ENCODE data around the gene SAA1.
A peak's percentile ranks its signal among the peaks of the same experiment; 100 is the strongest.
"Not testable (repeated sequence)": the region's sequence is repeated elsewhere in the genome, so short reads cannot be mapped to it uniquely, and the experiment has no call there.

The SAA1 gene

GRCh38 chr11:18261721-18262120 is 4.3 kb upstream of the SAA1 start:
- DNase-seq = no peak

- DNase-seq = not testable (repeated sequence)
Observed at GRCh38 chr11:18262681-18263350, 3.2 kb upstream of the SAA1 start.

GRCh38 chr11:18264035-18264434 is 2.0 kb upstream of the SAA1 start:
- DNase-seq = no peak

- DNase-seq = no peak
Observed at GRCh38 chr11:18264677-18265555, 1.1 kb upstream of the SAA1 start.

- not testable (repeated sequence) for DNase-seq
Observed at GRCh38 chr11:18267335-18268133, 1.5 kb downstream of the SAA1 start.

- not testable (repeated sequence) for DNase-seq
Observed at GRCh38 chr11:18269252-18269651, 3.2 kb downstream of the SAA1 start.

GRCh38 chr11:18270102-18270501 is 4.0 kb downstream of the SAA1 start:
- no peak for DNase-seq

GRCh38 chr11:18271206-18271605 is 5.1 kb downstream of the SAA1 start:
- no peak for DNase-seq

GRCh38 chr11:18277565-18278271 is 11.7 kb downstream of the SAA1 start:
- peak in 1 of 2 donors; percentile 51 for DNase-seq

- peak in 1 of 2 donors; percentile 19 for DNase-seq
Observed at GRCh38 chr11:18280438-18281045, 14.5 kb downstream of the SAA1 start.

- no peak for DNase-seq
Observed at GRCh38 chr11:18282626-18283025, 16.6 kb downstream of the SAA1 start.

- no peak for DNase-seq
Observed at GRCh38 chr11:18285841-18286240, 19.8 kb downstream of the SAA1 start.

- DNase-seq = no peak
Observed at GRCh38 chr11:18288911-18289310, 22.8 kb downstream of the SAA1 start.

GRCh38 chr11:18294862-18295261 is 28.8 kb downstream of the SAA1 start:
- no peak for DNase-seq

- no peak for DNase-seq
Observed at GRCh38 chr11:18295316-18295715, 29.3 kb downstream of the SAA1 start.

- no peak for DNase-seq
Observed at GRCh38 chr11:18299721-18300120, 33.7 kb downstream of the SAA1 start.

GRCh38 chr11:18304745-18305144 is 38.7 kb downstream of the SAA1 start:
- DNase-seq = no peak

GRCh38 chr11:18307461-18308139 is 41.5 kb downstream of the SAA1 start:
- DNase-seq = no peak

- no peak for DNase-seq
Observed at GRCh38 chr11:18308242-18308641, 42.2 kb downstream of the SAA1 start.

GRCh38 chr11:18309691-18310090 is 43.6 kb downstream of the SAA1 start:
- no peak for DNase-seq

GRCh38 chr11:18310800-18311340 is 44.8 kb downstream of the SAA1 start:
- DNase-seq = peak in 1 of 2 donors; percentile 13

Data from CD4-positive, alpha-beta T cell treated with Interleukin-4 for 1 hour (primary cell).